KOPT-K1 (cell line): ENCODE data around the gene MAN1B1.
"Not testable (repeated sequence)": the region's sequence is repeated elsewhere in the genome, so short reads cannot be mapped to it uniquely, and the experiment has no call there.

Experiments used
- H3K27ac ChIP-seq: fragments of 200-600 bp; sonication (generic); 2 replicates; pipeline ENCODE4 v1.5.1; 2016; ENCODE audit warnings: antibody characterized with exemption, mild to moderate bottlenecking, low read depth, low read length; ENCODE audit not compliant: poor library complexity, severe bottlenecking
- H3K36me3 ChIP-seq: fragments of 200-600 bp; sonication (generic); 2 replicates; pipeline ENCODE4 v1.5.1; 2017; ENCODE audit warnings: antibody characterized with exemption, mild to moderate bottlenecking, low read length, moderate library complexity; ENCODE audit not compliant: insufficient read depth
- H3K9me3 ChIP-seq: fragments of 200-600 bp; sonication (generic); 2 replicates; pipeline ENCODE4 v1.5.1; 2017; ENCODE audit warnings: antibody characterized with exemption, low read length, mild to moderate bottlenecking; ENCODE audit not compliant: insufficient read depth, poor library complexity, severe bottlenecking

MAN1B1 gene

DNA sequence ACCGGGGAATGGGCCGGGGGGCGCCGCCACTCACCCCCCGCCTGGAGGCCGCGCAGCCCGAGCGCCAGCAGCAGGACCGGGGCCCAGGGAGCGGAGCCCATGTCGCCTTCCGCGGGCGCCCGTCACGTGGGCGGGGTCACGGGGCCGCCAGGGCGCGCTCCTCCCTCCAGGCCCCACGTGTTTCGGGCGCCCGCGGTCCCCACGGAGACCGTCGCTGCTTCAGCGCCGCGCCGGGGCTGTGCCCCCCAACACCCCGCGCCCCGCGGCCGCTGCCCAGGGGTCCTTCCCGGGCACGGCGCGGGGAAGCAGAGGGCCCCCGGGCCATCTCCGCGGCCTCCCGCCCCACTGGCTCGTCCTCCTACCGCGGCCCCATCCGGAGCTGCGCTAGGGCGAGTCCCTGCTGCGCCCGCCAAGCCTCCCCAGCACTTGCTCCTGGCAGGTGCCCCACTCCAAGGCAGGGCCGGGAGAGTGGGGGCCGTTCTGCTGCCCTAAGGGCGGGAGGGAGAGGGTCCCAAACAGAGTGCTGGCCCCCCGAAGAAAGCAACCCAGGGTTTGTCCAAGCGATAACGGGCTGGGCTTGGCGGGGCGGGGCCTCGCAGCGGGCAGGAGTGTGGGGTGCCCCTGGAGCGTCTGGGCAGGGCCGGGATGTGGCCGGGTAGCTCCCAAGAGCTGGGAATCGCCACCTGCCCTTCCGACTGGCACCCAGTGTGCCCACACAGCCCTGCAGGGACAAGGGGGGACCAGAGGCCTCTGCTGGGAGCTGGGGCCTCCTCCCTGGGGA, 28.0 kb downstream of the MAN1B1 start, which contains the start of gene DPP7:
Gene DPP7, minus strand, starts transcription at position 121 of the 781 bp plus-strand sequence. Its CDS starts 20 bp downstream, at position 101.
- no peaks in the 10 kb centered on the region for H3K9me3 ChIP-seq
- H3K36me3 ChIP-seq = peaks cover 25% of the 10 kb centered on the region; the same call in 1 of the 2 replicates
- H3K27ac ChIP-seq = peak within 1 kb of the TSS; percentile 58

DNA sequence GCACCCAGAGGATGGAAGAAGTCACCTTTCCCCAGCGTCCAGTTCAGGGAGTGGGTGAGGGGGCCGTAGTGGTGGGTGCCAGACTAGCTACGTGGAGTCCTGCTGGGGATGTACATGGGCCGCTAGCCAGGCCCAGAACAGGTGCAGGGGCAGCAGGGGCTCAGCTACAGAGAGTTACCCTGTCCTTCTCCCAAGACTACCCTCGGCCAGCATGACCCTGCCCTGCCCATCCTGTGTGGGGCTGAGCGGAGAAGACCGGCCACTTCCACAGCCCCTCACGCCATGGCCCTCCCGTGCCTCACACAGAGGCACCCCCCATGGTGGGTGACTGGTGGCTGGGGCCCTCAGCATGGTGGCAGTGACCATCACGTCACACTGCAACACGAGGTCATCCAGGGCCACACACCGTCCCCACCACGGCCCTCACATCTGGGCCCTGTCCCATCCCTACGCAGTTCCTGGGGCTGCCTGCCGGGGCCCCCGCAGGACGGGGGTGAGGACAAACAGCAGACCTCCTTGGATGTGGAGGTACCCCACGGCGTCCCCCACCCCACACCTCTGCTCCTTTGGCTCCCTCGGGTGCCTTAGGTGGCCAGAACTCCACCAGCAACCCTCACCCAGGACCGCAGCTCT, 28.7 kb downstream of the MAN1B1 start:
- Histone ChIP-seq H3K27ac (no peak overlapping the region), H3K36me3 (peaks cover 18% of the 10 kb centered on the region; the same call in 1 of the 2 replicates), H3K9me3 (no peaks in the 10 kb centered on the region)

DNA sequence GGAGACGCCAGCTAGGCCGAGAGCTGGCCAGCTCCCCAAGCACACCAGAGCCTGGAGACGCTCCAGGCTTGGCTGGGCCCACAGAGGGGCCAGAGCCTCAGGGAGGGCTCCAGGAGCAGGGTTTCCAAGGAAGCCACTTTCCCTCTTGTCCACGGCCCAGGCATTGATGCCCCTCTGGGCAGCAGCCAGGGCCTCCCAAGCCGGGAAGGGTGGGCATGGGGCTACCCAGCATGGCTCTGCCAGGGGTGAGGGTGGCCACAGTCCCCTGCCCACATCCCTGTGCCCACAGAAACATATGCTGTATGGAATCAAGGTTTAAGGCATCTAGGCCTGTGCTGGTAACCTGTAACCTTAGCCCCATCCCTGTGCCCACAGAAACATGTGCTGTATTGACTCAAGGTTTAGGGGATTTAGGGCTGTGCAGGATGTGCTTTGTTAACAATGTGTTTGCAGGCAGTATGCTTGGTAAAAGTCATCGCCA, 29.3 kb downstream of the MAN1B1 start:
- H3K9me3 ChIP-seq = no peaks in the 10 kb centered on the region
- peaks cover 12% of the 10 kb centered on the region; the same call in 1 of the 2 replicates for H3K36me3 ChIP-seq
- no peak overlapping the region for H3K27ac ChIP-seq

DNA sequence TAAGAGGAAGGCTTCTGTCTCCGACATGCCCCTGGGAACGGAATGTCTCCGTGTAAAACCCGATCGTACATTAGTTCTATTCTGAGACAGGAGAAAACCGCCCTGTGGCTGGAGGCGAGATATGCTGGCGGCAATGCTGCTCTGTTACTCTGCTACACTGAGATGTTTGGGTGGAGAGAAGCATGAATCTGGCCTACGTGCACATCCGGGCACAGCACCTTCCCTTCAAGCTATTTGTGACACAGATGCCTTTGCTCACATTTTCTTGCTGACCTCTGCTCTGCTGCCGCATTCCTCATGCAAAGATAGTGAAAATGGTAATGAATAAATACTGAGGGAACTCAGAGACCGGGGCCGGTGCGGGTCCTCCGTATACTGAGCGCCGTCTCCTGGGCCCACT, 29.9 kb downstream of the MAN1B1 start:
- H3K36me3 ChIP-seq = peaks cover 7% of the 10 kb centered on the region; the same call in 1 of the 2 replicates
- H3K27ac ChIP-seq = no peak overlapping the region
- H3K9me3 ChIP-seq = no peaks in the 10 kb centered on the region

DNA sequence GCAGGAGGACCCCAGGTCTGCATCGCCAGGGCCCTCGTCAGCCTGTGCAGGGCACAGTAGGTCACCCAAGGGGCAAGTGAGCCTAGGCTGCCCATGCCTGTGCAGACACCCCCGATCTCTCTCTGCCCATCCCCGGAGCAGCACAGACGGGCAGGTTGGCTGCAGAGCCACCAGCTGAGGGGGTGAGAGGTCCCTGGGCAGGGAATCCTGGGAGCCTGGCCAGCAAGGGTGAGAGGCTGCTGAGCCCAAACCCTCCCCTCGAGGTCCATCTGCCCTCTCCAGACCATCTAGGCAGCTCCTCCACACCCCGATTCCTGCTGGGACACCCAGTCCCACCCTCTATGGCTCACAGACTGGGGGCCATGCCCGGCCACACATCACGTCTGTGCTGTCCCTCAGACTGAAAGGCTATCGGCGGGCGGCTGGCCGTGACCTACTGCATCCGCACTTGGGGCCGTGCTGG, 30.5 kb downstream of the MAN1B1 start:
- H3K9me3 ChIP-seq = no peaks in the 10 kb centered on the region
- H3K27ac ChIP-seq = no peak overlapping the region
- peaks cover 2% of the 10 kb centered on the region; the same call in 1 of the 2 replicates for H3K36me3 ChIP-seq

DNA sequence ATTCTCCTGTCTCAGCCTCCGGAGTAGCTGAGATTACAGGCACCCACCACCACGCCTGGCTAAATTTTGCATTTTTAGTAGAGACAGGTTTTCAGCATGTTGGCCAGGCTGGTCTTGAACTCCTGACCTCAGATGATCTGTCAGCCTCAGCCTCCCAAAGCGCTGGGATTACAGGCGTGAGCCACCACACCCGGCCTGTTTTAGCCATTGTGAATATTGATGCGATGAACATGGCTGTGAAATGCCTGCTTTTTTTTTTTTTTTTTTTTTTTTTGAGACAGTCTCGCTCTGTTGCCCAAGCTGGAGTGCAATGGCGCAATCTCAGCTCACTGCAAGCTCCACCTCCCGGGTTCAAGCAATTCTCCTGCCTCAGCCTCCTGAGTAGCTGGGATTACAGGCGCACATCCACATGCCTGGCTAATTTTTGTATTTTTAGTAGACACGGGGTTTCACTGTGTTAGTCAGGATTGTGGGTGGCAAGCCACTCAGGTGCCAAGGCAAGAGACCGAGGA, 31.4 kb downstream of the MAN1B1 start:
- not testable (repeated sequence) for H3K27ac ChIP-seq, H3K36me3 ChIP-seq, H3K9me3 ChIP-seq

DNA sequence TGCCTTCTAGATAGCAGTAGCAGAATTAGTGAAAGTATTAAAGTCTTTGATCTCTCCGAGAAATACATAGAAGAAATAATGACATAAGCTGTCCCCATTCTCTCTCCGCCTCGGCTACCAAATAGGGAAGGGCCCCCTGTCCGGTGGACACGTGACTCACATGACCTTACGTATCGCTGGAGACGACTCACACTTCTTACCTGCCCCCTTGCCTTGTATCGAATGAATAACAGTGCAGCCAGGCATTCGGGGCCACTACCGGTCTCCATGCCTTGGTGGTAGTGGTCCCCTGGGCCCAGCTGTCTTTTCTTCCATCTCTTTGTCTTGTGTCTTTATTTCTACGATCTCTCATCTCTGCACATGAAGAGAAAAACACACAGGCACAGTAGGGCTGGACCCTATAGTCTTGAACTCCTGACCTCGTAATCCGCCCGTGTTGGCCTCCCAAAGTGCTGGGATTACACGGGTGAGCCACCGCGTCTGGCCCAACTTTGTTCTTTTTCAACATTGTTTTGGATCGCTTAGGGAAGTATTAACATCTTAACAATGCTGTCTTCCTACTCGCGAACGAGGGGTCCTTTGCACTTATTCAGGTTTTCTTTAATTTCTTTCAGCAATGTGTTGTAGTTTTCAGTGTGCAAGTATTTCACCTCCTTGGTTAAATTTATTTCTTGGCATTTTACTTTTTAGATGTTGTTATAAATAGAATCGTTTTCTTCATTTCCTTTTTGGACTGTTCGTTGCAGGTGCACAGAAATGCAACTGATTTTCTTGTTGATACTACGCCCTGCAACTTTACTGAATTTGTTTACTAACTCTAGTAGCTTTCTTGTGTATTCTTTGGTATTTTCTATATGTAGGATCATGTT, 35.4 kb downstream of the MAN1B1 start:
- H3K9me3 ChIP-seq, H3K36me3 ChIP-seq, H3K27ac ChIP-seq: not testable (repeated sequence)

DNA sequence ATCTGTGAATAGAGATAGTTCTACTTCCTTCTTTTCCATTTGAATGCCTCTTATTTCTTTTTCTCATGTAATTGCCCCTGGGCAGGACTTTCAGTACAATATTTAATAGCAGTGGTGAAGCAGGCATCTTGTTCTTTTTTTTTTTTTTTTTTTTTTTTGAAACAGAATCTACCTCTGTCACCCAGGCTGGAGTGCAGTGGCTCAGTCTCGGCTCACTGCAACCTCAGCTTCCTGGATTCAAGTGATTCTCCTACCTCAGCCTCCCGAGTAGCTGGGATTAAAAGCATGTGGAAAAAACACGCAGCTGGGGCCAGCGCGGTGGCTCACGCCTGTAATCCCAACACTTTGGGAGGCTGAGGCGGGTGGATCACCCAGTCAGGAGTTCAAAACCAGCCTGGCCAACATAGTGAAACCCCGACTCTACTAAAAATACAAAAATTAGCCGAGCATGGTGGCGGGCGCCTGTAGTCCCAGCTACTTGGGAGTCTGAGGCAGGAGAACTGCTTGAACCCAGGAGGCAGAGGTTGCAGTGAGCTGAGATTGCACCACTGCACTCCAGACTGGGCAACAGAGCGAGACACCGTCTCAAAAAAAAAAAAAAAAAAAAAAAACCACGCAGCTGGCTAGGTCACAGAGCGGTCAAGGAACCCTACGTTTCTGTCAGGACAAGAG, 36.1 kb downstream of the MAN1B1 start:
- not testable (repeated sequence) for H3K27ac ChIP-seq, H3K9me3 ChIP-seq, H3K36me3 ChIP-seq

DNA sequence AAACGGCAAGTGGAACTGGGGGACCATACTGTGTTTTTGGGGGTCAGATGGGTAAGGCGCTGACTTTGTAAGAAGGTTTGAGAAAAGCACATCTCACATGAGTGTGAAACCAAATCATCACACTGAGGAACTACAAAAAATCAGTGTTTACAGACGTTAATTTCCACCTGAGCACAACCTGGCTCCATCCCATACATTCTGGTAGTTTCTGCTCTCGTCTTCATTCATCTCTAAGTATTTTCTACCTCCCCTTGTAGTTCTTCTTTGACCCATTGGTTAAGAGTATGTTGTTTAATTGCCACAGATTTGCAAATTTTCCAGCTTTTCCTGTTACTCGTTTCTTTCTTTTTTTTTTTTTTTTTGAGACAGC, 36.7 kb downstream of the MAN1B1 start:
- Histone ChIP-seq H3K27ac (no peak overlapping the region), H3K9me3 (no peaks in the 10 kb centered on the region), H3K36me3 (no peaks in the 10 kb centered on the region)

DNA sequence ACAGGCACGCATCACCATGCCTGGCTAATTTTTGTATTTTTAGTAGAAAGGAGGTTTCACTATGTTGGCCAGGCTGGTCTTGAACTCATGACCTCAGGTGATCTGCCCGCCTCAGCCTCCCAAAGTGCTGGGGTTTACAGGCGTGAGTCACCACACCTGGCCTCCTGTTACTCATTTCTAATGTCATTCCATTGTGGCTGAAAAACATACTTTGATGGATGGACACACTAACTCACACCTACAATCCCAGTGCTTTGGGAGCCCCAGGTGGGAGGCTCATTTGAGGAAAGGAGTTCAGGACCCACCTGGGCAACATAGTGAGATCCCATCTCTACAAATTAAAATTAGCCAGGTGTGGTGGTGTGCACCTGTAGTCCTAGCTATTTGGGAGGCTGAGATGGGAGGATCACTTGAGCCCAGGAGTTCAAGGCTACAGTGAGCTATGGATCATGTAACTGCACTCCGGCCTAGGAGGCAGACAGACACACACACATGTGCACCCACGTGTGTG, 37.2 kb downstream of the MAN1B1 start:
- H3K36me3 ChIP-seq, H3K27ac ChIP-seq, H3K9me3 ChIP-seq: not testable (repeated sequence)

DNA sequence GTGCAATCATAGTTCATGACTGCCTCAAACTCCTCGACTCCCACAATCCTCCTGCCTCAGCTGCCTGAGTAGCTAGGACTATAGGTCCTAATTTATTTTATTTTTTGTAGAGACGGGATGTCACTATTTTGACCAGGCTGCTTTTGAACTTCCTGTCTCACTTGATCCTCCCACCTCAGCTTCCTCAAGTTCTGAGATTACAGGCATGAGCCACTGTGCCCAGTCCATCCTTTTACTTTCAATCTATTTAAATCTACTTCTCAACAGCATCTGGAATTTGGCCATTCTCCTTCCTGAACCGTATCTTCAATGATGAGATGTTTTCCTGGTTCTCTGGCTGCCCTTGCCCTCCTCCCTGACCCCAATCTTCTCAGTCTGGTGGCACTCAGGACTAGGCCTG, 40.0 kb downstream of the MAN1B1 start:
- Histone ChIP-seq H3K27ac (peak overlapping the region; percentile 68), H3K36me3 (no peaks in the 10 kb centered on the region), H3K9me3 (no peaks in the 10 kb centered on the region)

DNA sequence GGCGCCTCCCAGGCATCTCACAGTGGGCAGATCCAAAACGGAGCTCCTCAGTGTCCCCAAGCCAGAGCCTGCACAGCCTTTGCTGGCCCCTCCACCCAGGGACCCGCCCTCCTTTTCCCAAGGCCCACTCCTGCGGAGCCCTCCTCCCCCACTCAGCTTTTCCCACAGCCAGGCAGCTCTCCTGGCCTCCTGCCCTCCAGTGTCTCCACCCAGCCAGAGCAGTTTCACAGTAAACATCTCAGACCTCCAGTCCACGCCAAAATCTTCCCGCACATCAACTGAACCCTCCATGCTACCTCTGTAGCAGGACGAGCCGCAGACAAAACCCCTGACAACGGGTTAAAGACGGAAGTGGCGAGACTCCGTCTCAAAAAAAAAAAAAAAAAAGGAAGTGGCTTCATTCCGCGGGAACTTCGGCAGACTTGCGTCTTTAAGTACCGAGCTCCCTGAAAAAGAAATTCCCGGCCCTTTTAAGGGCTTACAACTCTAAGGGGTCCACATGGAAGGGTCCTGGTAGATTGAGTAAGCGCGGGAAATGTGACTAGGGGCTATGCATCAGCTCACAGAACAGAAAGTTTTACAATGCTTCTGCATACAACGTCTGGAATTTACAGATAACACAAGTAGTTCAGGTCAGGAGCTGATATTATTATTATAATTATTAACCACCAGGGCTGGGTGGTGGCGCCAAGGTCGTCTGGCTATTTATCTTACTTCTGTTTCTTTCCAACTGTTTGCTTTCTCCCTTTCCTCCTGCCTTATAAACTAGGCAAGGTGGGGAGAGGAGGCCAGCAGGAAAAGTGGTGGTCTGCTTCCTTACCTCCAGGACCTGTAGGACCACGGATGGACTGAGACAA, 40.7 kb downstream of the MAN1B1 start:
- Histone ChIP-seq H3K36me3 (no peaks in the 10 kb centered on the region), H3K9me3 (no peaks in the 10 kb centered on the region), H3K27ac (peak overlapping the region; percentile 68)

DNA sequence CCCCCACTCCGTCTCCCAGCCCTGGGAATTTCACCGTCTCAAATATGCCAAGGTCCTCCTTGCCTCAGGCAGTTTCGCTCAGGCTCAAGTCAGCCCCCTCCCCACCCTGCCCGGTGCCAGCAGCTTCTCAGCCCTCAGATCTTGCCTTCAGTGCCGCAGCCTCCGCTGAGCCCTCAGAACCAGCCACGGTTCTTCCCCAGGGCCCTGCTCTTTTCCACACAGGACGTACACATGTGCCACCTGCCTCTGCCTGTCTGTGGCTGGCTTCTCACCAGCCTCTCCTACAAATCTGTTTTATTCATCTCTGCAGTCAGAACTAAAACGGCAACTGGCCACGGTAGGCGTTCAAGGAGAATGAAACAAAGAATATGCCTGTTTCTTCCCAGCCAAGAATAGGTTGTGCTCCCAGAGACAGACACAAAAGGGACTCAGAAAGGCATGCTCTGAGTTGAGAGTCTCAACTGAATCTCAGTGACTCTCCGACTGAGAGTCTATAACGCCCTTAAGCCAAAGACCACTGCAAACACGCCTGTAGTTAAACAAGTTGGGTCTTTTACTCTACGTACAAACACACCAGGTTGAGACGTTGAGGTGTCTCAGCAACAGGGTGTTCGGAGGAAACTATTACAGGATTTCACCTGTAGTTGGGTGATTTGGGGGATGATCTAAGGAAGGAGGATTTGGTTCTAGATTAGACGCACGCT, 41.5 kb downstream of the MAN1B1 start:
- Histone ChIP-seq H3K27ac (peak overlapping the region; percentile 68), H3K36me3 (no peaks in the 10 kb centered on the region), H3K9me3 (no peaks in the 10 kb centered on the region)
